ENCODE results near the gene GTF2I.

DNA sequence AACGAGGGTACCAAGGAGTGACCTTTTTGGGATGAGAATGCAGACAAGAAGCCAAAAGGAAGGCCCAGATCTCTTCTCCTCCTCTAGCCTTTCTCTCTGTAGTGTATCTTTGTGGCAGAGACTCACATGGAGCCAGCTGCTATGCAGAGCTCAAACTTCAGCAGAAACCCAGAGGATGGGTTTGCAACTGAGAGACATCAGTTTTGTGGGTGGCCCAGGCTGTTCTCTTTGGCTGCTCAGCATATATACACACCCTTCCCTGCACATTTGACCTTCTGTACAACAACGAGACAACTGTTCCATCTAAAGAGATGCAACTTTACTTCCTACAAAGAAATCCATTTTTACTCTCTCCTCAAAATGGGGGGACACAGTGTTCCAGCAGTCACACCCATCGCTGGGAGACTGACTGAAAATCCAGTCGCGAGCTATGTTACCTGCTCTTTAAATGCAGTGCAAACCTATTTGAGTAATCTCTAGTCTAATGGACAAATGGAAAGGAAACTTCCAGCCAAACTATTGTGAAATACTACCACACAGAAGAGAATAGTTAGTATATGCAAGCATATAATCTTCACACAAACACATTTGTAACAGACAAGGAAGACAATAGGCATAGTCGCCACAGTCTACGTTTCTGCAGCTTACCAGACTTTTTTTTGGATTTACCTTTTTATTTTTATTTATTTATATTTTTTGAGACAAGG is 51.2 kb downstream of the GTF2I start:
- TF ChIP-seq POLR2AphosphoS5 (IDR thresholded peaks at IDR 0.05; ENCODE audit: low read depth) (no peak), EZH2 (IDR thresholded peaks at IDR 0.05; ENCODE audit: low read depth, unreplicated experiment) (no peak), JUNB (IDR thresholded peaks at IDR 0.05; ENCODE audit: unreplicated experiment) (no peak), CREB1 (CRISPR knock-in tag; IDR thresholded peaks at IDR 0.05; ENCODE audit: low read depth) (no peak), EZH2phosphoT487 (IDR thresholded peaks at IDR 0.05; ENCODE audit: unreplicated experiment) (no peak), NANOG (IDR thresholded peaks at IDR 0.05; ENCODE audit: borderline replicate concordance) (no peak), STAT1 (IDR thresholded peaks at IDR 0.05; ENCODE audit: unreplicated experiment) (no peak), ZNF114 (CRISPR knock-in tag; IDR thresholded peaks at IDR 0.05) (no peak), ZNF331 (CRISPR knock-in tag; IDR thresholded peaks at IDR 0.05; ENCODE audit: low read depth) (no peak)
- TF ChIP-seq, protein P1, sequence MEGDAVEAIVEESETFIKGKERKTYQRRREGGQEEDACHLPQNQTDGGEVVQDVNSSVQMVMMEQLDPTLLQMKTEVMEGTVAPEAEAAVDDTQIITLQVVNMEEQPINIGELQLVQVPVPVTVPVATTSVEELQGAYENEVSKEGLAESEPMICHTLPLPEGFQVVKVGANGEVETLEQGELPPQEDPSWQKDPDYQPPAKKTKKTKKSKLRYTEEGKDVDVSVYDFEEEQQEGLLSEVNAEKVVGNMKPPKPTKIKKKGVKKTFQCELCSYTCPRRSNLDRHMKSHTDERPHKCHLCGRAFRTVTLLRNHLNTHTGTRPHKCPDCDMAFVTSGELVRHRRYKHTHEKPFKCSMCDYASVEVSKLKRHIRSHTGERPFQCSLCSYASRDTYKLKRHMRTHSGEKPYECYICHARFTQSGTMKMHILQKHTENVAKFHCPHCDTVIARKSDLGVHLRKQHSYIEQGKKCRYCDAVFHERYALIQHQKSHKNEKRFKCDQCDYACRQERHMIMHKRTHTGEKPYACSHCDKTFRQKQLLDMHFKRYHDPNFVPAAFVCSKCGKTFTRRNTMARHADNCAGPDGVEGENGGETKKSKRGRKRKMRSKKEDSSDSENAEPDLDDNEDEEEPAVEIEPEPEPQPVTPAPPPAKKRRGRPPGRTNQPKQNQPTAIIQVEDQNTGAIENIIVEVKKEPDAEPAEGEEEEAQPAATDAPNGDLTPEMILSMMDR (conservative IDR thresholded peaks at IDR 0.05; ENCODE audit: low read depth in 2 of 2): no peak
- TF ChIP-seq, protein P2, sequence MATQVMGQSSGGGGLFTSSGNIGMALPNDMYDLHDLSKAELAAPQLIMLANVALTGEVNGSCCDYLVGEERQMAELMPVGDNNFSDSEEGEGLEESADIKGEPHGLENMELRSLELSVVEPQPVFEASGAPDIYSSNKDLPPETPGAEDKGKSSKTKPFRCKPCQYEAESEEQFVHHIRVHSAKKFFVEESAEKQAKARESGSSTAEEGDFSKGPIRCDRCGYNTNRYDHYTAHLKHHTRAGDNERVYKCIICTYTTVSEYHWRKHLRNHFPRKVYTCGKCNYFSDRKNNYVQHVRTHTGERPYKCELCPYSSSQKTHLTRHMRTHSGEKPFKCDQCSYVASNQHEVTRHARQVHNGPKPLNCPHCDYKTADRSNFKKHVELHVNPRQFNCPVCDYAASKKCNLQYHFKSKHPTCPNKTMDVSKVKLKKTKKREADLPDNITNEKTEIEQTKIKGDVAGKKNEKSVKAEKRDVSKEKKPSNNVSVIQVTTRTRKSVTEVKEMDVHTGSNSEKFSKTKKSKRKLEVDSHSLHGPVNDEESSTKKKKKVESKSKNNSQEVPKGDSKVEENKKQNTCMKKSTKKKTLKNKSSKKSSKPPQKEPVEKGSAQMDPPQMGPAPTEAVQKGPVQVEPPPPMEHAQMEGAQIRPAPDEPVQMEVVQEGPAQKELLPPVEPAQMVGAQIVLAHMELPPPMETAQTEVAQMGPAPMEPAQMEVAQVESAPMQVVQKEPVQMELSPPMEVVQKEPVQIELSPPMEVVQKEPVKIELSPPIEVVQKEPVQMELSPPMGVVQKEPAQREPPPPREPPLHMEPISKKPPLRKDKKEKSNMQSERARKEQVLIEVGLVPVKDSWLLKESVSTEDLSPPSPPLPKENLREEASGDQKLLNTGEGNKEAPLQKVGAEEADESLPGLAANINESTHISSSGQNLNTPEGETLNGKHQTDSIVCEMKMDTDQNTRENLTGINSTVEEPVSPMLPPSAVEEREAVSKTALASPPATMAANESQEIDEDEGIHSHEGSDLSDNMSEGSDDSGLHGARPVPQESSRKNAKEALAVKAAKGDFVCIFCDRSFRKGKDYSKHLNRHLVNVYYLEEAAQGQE (IDR thresholded peaks at IDR 0.05; ENCODE audit: unreplicated experiment): no peak
- TF ChIP-seq, protein P3, sequence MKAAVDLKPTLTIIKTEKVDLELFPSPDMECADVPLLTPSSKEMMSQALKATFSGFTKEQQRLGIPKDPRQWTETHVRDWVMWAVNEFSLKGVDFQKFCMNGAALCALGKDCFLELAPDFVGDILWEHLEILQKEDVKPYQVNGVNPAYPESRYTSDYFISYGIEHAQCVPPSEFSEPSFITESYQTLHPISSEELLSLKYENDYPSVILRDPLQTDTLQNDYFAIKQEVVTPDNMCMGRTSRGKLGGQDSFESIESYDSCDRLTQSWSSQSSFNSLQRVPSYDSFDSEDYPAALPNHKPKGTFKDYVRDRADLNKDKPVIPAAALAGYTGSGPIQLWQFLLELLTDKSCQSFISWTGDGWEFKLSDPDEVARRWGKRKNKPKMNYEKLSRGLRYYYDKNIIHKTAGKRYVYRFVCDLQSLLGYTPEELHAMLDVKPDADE (IDR thresholded peaks at IDR 0.05): no peak
- TF ChIP-seq, protein P4, sequence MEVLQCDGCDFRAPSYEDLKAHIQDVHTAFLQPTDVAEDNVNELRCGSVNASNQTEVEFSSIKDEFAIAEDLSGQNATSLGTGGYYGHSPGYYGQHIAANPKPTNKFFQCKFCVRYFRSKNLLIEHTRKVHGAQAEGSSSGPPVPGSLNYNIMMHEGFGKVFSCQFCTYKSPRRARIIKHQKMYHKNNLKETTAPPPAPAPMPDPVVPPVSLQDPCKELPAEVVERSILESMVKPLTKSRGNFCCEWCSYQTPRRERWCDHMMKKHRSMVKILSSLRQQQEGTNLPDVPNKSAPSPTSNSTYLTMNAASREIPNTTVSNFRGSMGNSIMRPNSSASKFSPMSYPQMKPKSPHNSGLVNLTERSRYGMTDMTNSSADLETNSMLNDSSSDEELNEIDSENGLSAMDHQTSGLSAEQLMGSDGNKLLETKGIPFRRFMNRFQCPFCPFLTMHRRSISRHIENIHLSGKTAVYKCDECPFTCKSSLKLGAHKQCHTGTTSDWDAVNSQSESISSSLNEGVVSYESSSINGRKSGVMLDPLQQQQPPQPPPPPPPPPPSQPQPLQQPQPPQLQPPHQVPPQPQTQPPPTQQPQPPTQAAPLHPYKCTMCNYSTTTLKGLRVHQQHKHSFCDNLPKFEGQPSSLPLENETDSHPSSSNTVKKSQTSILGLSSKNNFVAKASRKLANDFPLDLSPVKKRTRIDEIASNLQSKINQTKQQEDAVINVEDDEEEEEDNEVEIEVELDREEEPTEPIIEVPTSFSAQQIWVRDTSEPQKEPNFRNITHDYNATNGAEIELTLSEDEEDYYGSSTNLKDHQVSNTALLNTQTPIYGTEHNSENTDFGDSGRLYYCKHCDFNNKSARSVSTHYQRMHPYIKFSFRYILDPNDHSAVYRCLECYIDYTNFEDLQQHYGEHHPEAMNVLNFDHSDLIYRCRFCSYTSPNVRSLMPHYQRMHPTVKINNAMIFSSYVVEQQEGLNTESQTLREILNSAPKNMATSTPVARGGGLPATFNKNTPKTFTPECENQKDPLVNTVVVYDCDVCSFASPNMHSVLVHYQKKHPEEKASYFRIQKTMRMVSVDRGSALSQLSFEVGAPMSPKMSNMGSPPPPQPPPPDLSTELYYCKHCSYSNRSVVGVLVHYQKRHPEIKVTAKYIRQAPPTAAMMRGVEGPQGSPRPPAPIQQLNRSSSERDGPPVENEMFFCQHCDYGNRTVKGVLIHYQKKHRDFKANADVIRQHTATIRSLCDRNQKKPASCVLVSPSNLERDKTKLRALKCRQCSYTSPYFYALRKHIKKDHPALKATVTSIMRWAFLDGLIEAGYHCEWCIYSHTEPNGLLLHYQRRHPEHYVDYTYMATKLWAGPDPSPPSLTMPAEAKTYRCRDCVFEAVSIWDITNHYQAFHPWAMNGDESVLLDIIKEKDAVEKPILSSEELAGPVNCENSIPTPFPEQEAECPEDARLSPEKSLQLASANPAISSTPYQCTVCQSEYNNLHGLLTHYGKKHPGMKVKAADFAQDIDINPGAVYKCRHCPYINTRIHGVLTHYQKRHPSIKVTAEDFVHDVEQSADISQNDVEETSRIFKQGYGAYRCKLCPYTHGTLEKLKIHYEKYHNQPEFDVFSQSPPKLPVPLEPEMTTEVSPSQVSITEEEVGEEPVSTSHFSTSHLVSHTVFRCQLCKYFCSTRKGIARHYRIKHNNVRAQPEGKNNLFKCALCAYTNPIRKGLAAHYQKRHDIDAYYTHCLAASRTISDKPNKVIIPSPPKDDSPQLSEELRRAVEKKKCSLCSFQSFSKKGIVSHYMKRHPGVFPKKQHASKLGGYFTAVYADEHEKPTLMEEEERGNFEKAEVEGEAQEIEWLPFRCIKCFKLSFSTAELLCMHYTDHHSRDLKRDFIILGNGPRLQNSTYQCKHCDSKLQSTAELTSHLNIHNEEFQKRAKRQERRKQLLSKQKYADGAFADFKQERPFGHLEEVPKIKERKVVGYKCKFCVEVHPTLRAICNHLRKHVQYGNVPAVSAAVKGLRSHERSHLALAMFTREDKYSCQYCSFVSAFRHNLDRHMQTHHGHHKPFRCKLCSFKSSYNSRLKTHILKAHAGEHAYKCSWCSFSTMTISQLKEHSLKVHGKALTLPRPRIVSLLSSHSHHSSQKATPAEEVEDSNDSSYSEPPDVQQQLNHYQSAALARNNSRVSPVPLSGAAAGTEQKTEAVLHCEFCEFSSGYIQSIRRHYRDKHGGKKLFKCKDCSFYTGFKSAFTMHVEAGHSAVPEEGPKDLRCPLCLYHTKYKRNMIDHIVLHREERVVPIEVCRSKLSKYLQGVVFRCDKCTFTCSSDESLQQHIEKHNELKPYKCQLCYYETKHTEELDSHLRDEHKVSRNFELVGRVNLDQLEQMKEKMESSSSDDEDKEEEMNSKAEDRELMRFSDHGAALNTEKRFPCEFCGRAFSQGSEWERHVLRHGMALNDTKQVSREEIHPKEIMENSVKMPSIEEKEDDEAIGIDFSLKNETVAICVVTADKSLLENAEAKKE (CRISPR knock-in tag; IDR thresholded peaks at IDR 0.05): no peak
